Measurements from ENCODE around the gene UQCR10. TPM values are rescaled to one million over a fixed set of nuclear protein-coding genes. Genes with fewer than 3 reads are reported as not detected.

The UQCR10 gene
- polyA plus RNA-seq, 2 of the 4 experiments (the other 2 are of a cell fraction): 115 to 171 TPM

DNA sequence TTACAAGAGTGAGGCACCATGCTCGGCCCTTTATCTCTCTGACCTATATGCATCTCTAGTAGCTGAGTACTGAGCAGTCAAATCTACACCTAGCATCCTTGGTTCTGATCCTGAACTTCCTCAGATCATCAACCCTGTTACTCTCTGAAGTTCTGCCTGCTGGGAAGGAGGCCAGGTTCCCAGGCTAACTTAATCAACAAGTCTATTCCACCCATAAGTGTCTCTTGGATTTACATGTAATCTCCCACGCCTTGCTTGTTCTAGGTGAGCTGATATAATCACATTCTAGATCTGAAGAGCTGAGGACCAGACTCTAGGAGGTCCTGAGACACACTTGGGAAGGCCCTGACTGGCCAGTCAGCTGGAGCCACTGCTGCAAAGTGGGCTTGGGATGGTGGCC lies 25.2 kb upstream of the UQCR10 start:
- TF ChIP-seq HDAC2 (IDR thresholded peaks at IDR 0.05) (no peak), NPAS2 (CRISPR knock-in tag; IDR thresholded peaks at IDR 0.05; ENCODE audit: borderline replicate concordance) (no peak), NFE2L2 (conservative IDR thresholded peaks at IDR 0.05; ENCODE audit: low read length) (no peak)
- ATAC-seq (no peak), DNase-seq (ENCODE audit: low read depth in 1 of 2, low spot score in 1 of 2) (no peak), FAIRE-seq (no peak)
- no peak overlapping the region for H3K4me2 ChIP-seq
- ChIA-PET POLR2A (no interaction called here), CTCF (no interaction called here)
- no peak overlapping the region for H3K4me3 ChIP-seq
- WGBS (ENCODE audit: missing lambda C conversion rate): 75% methylated on average over 2 of the region's 2 CpGs
- no peaks in the 10 kb centered on the region for H3K4me1 ChIP-seq
- H3K27ac ChIP-seq: no peak overlapping the region
- no peaks in the 10 kb centered on the region for H3K9me3 ChIP-seq

DNA sequence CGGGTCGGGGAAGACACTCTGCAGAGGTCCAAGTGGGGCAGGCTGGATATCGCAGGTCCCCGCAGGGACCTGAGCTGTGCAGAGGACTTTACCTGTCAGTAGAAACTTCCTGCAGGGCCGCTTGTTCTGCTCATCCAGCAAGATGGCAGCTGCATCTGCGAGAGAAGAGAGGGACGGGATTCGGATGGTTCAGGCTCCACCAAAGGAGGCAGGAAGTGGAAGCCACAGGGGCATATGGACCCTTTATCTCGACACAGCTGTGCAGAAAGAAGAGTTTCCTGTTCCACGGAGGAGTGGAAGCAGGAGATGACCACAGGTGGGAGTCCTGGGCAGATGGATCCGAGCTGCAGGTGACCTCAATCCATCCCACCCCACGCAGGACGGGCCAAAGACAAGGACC lies 24.8 kb upstream of the UQCR10 start:
- H3K27ac ChIP-seq: no peak overlapping the region
- ChIA-PET CTCF (no interaction called here), POLR2A (no interaction called here)
- no peak overlapping the region for H3K4me3 ChIP-seq
- H3K4me2 ChIP-seq: no peak overlapping the region
- TF ChIP-seq HOXA7 (CRISPR knock-in tag; IDR thresholded peaks at IDR 0.05) (no peak), TP53 (CRISPR knock-in tag; IDR thresholded peaks at IDR 0.05) (no peak), ZSCAN20 (CRISPR knock-in tag; IDR thresholded peaks at IDR 0.05) (no peak), PHF8 (IDR thresholded peaks at IDR 0.05; ENCODE audit: borderline replicate concordance, low read depth) (no peak), MYC (IDR thresholded peaks at IDR 0.05; ENCODE audit: borderline replicate concordance, low read length) (no peak), RFX5 (IDR thresholded peaks at IDR 0.05) (no peak), MAZ (IDR thresholded peaks at IDR 0.05; ENCODE audit: borderline replicate concordance, low read depth, low read length) (no peak), HOXB13 (CRISPR knock-in tag; IDR thresholded peaks at IDR 0.05; ENCODE audit: low read depth) (no peak), GATA3 (IDR thresholded peaks at IDR 0.05; ENCODE audit: borderline replicate concordance) (no peak), NPAS2 (CRISPR knock-in tag; IDR thresholded peaks at IDR 0.05; ENCODE audit: borderline replicate concordance) (no peak), SMC3 (IDR thresholded peaks at IDR 0.05) (no peak), FOSB (CRISPR knock-in tag; IDR thresholded peaks at IDR 0.05) (no peak), RNF2 (IDR thresholded peaks at IDR 0.05; ENCODE audit: borderline replicate concordance, low read depth) (no peak), EP300 (IDR thresholded peaks at IDR 0.05) (no peak), ZFP36 (IDR thresholded peaks at IDR 0.05; ENCODE audit: borderline replicate concordance, partially characterized antibody) (no peak)
- TF ChIP-seq, protein P1, sequence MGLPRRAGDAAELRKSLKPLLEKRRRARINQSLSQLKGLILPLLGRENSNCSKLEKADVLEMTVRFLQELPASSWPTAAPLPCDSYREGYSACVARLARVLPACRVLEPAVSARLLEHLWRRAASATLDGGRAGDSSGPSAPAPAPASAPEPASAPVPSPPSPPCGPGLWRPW (IDR thresholded peaks at IDR 0.05): no peak
- TF ChIP-seq, protein P2, sequence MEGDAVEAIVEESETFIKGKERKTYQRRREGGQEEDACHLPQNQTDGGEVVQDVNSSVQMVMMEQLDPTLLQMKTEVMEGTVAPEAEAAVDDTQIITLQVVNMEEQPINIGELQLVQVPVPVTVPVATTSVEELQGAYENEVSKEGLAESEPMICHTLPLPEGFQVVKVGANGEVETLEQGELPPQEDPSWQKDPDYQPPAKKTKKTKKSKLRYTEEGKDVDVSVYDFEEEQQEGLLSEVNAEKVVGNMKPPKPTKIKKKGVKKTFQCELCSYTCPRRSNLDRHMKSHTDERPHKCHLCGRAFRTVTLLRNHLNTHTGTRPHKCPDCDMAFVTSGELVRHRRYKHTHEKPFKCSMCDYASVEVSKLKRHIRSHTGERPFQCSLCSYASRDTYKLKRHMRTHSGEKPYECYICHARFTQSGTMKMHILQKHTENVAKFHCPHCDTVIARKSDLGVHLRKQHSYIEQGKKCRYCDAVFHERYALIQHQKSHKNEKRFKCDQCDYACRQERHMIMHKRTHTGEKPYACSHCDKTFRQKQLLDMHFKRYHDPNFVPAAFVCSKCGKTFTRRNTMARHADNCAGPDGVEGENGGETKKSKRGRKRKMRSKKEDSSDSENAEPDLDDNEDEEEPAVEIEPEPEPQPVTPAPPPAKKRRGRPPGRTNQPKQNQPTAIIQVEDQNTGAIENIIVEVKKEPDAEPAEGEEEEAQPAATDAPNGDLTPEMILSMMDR (IDR thresholded peaks at IDR 0.05): no peak
- TF ChIP-seq, protein P3, sequence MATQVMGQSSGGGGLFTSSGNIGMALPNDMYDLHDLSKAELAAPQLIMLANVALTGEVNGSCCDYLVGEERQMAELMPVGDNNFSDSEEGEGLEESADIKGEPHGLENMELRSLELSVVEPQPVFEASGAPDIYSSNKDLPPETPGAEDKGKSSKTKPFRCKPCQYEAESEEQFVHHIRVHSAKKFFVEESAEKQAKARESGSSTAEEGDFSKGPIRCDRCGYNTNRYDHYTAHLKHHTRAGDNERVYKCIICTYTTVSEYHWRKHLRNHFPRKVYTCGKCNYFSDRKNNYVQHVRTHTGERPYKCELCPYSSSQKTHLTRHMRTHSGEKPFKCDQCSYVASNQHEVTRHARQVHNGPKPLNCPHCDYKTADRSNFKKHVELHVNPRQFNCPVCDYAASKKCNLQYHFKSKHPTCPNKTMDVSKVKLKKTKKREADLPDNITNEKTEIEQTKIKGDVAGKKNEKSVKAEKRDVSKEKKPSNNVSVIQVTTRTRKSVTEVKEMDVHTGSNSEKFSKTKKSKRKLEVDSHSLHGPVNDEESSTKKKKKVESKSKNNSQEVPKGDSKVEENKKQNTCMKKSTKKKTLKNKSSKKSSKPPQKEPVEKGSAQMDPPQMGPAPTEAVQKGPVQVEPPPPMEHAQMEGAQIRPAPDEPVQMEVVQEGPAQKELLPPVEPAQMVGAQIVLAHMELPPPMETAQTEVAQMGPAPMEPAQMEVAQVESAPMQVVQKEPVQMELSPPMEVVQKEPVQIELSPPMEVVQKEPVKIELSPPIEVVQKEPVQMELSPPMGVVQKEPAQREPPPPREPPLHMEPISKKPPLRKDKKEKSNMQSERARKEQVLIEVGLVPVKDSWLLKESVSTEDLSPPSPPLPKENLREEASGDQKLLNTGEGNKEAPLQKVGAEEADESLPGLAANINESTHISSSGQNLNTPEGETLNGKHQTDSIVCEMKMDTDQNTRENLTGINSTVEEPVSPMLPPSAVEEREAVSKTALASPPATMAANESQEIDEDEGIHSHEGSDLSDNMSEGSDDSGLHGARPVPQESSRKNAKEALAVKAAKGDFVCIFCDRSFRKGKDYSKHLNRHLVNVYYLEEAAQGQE (IDR thresholded peaks at IDR 0.05): no peak
- TF ChIP-seq, protein P4, sequence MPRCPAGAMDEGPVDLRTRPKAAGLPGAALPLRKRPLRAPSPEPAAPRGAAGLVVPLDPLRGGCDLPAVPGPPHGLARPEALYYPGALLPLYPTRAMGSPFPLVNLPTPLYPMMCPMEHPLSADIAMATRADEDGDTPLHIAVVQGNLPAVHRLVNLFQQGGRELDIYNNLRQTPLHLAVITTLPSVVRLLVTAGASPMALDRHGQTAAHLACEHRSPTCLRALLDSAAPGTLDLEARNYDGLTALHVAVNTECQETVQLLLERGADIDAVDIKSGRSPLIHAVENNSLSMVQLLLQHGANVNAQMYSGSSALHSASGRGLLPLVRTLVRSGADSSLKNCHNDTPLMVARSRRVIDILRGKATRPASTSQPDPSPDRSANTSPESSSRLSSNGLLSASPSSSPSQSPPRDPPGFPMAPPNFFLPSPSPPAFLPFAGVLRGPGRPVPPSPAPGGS (IDR thresholded peaks at IDR 0.05): no peak
- no peaks in the 10 kb centered on the region for H3K9me3 ChIP-seq
- FAIRE-seq (no peak), DNase-seq (ENCODE audit: low read depth in 1 of 2, low spot score in 1 of 2) (no peak), ATAC-seq (no peak)
- no peaks in the 10 kb centered on the region for H3K4me1 ChIP-seq
- WGBS (ENCODE audit: missing lambda C conversion rate): 70% methylated on average over 6 of the region's 13 CpGs
